ENCODE measurements around the gene MKRN2OS.

MKRN2OS gene

GRCh38 chr3:12495749-12496452 lies 49.4 kb downstream of the MKRN2OS start:
- no peaks in the 10 kb centered on the region for H3K4me1 ChIP-seq (ENCODE audit: control extremely low read depth in 1 of 4, control insufficient read depth in 4 of 4, insufficient read depth in 4 of 4, low read length in 3 of 4)
- H3K27me3 ChIP-seq (replicated peaks in 2 of 5; ENCODE audit: control insufficient read depth in 4 of 5, insufficient read depth in 5 of 5, low read length in 4 of 5) = no peaks in the 10 kb centered on the region
- no peak overlapping the region for H3K4me3 ChIP-seq (ENCODE audit: control insufficient read depth in 1 of 7, extremely low read depth in 1 of 7, insufficient read depth in 4 of 7, low read depth in 2 of 7, low read length in 6 of 7)
- CTCF ChIA-PET = interaction anchor here (0.6 to 1.6 kb wide), 2 partner anchors 8 to 348 kb away, joined by 3 to 4 read pairs; no protein-coding TSS in a partner anchor
- DNase-seq = no peak
- no peak overlapping the region for H3K27ac ChIP-seq (ENCODE audit: insufficient read depth in 1 of 2, low read depth in 1 of 2, low read length in 2 of 2, poor library complexity in 1 of 2, severe bottlenecking in 2 of 2)
- no peaks in the 10 kb centered on the region for H3K9me3 ChIP-seq (ENCODE audit: control extremely low read depth in 1 of 5, control insufficient read depth in 4 of 5, insufficient read depth in 2 of 5, low read depth in 1 of 5, low read length in 4 of 5)
- peaks cover 13 to 71% (median 52%) of the 10 kb centered on the region in 4 experiments for H3K36me3 ChIP-seq (ENCODE audit: control insufficient read depth in 4 of 4, insufficient read depth in 4 of 4, low read length in 3 of 4)
- WGBS (ENCODE audit: insufficient coverage) = 94% methylated on average over 6 of the region's 8 CpGs
- POLR2A ChIA-PET = no interaction called here

GRCh38 chr3:12490547-12490946 lies 54.8 kb downstream of the MKRN2OS start:
- H3K4me1 ChIP-seq (ENCODE audit: control extremely low read depth in 1 of 4, control insufficient read depth in 4 of 4, insufficient read depth in 4 of 4, low read length in 3 of 4) = peaks cover 0 to 7% (median 4%) of the 10 kb centered on the region in 4 experiments
- ChIA-PET POLR2A (no interaction called here), CTCF (no interaction called here)
- no peak for DNase-seq
- H3K36me3 ChIP-seq (ENCODE audit: control insufficient read depth in 4 of 4, insufficient read depth in 4 of 4, low read length in 3 of 4) = peaks cover 7 to 48% (median 25%) of the 10 kb centered on the region in 4 experiments
- no peaks in the 10 kb centered on the region for H3K27me3 ChIP-seq (replicated peaks in 2 of 5; ENCODE audit: control insufficient read depth in 4 of 5, insufficient read depth in 5 of 5, low read length in 4 of 5)
- WGBS (ENCODE audit: insufficient coverage) = no CpG with 5 or more reads among the region's 3 CpGs
- H3K4me3 ChIP-seq (ENCODE audit: control insufficient read depth in 1 of 7, extremely low read depth in 1 of 7, insufficient read depth in 4 of 7, low read depth in 2 of 7, low read length in 6 of 7) = no peak overlapping the region
- no peaks in the 10 kb centered on the region for H3K9me3 ChIP-seq (ENCODE audit: control extremely low read depth in 1 of 5, control insufficient read depth in 4 of 5, insufficient read depth in 2 of 5, low read depth in 1 of 5, low read length in 4 of 5)
- H3K27ac ChIP-seq (ENCODE audit: insufficient read depth in 1 of 2, low read depth in 1 of 2, low read length in 2 of 2, poor library complexity in 1 of 2, severe bottlenecking in 2 of 2) = no peak overlapping the region

GRCh38 chr3:12489832-12490231 lies 55.5 kb downstream of the MKRN2OS start:
- Histone ChIP-seq H3K4me1 (ENCODE audit: control extremely low read depth in 1 of 4, control insufficient read depth in 4 of 4, insufficient read depth in 4 of 4, low read length in 3 of 4) (peaks cover 6 to 14% (median 11%) of the 10 kb centered on the region in 4 experiments), H3K27me3 (replicated peaks in 2 of 5; ENCODE audit: control insufficient read depth in 4 of 5, insufficient read depth in 5 of 5, low read length in 4 of 5) (no peaks in the 10 kb centered on the region), H3K4me3 (ENCODE audit: control insufficient read depth in 1 of 7, extremely low read depth in 1 of 7, insufficient read depth in 4 of 7, low read depth in 2 of 7, low read length in 6 of 7) (no peak overlapping the region), H3K27ac (ENCODE audit: insufficient read depth in 1 of 2, low read depth in 1 of 2, low read length in 2 of 2, poor library complexity in 1 of 2, severe bottlenecking in 2 of 2) (no peak overlapping the region), H3K36me3 (ENCODE audit: control insufficient read depth in 4 of 4, insufficient read depth in 4 of 4, low read length in 3 of 4) (peaks cover 5 to 46% (median 22%) of the 10 kb centered on the region in 4 experiments), H3K9me3 (ENCODE audit: control extremely low read depth in 1 of 5, control insufficient read depth in 4 of 5, insufficient read depth in 2 of 5, low read depth in 1 of 5, low read length in 4 of 5) (no peaks in the 10 kb centered on the region)
- ChIA-PET POLR2A (no interaction called here), CTCF (no interaction called here)
- no peak for DNase-seq
- WGBS (ENCODE audit: insufficient coverage) = 100% methylated on average over 3 of the region's 4 CpGs
